ENCODE data around the gene TUNAR.

TUNAR gene

DNA sequence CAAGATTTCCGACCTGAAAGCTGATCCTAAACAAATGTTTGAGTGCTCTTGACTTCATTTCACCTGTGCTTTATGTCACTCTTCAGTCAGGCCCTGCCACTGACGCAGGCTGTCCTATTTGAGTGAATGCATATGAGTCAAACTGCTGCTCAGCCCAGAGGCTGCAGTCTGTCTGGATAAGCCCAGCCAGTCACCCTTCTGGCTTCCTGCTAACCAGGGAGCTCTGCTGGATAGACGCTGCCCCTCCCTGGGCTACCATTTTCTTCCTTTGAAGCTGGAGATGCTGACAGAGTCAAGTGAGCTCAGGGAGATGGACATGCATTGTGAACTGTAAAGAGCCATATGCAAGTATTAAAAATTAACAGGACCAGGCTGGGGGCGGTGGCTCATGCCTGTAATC is 5.1 kb upstream of the TUNAR start (continued):
- TF ChIP-seq BACH2 (CRISPR knock-in tag; IDR thresholded peaks at IDR 0.05; ENCODE audit: borderline replicate concordance), result no peak
- no peak for TF ChIP-seq PPARA (CRISPR knock-in tag; IDR thresholded peaks at IDR 0.05; ENCODE audit: borderline replicate concordance)
- TF ChIP-seq, protein P1, sequence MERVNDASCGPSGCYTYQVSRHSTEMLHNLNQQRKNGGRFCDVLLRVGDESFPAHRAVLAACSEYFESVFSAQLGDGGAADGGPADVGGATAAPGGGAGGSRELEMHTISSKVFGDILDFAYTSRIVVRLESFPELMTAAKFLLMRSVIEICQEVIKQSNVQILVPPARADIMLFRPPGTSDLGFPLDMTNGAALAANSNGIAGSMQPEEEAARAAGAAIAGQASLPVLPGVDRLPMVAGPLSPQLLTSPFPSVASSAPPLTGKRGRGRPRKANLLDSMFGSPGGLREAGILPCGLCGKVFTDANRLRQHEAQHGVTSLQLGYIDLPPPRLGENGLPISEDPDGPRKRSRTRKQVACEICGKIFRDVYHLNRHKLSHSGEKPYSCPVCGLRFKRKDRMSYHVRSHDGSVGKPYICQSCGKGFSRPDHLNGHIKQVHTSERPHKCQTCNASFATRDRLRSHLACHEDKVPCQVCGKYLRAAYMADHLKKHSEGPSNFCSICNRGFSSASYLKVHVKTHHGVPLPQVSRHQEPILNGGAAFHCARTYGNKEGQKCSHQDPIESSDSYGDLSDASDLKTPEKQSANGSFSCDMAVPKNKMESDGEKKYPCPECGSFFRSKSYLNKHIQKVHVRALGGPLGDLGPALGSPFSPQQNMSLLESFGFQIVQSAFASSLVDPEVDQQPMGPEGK (CRISPR knock-in tag; IDR thresholded peaks at IDR 0.05; ENCODE audit: borderline replicate concordance), result no peak
- no peak for TF ChIP-seq ZFP30 (CRISPR knock-in tag; IDR thresholded peaks at IDR 0.05)

DNA sequence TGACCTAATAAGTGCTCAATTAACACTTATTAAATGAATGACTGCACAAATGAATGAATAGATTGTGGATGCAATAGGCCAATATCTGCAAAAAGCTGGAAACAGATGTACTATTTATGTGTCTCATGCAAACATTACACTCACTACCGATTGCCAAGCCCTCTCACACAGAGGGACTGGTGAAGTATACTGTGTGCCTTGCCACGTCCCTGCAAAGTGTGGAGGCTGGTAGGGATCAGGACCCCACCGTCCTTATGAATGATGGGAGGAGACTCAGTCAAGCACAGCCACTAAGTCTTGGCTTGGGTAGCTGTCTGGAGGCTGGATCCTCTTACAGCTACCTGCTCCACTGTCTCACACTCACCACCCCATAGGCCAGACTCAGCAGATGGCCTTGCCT is 3.9 kb upstream of the TUNAR start:
- ATAC-seq, result no peak
- TF ChIP-seq, protein P2, sequence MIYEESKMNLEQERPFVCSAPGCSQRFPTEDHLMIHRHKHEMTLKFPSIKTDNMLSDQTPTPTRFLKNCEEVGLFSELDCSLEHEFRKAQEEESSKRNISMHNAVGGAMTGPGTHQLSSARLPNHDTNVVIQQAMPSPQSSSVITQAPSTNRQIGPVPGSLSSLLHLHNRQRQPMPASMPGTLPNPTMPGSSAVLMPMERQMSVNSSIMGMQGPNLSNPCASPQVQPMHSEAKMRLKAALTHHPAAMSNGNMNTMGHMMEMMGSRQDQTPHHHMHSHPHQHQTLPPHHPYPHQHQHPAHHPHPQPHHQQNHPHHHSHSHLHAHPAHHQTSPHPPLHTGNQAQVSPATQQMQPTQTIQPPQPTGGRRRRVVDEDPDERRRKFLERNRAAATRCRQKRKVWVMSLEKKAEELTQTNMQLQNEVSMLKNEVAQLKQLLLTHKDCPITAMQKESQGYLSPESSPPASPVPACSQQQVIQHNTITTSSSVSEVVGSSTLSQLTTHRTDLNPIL (CRISPR knock-in tag; IDR thresholded peaks at IDR 0.05; ENCODE audit: low read depth), result no peak
- TF ChIP-seq, protein P3, sequence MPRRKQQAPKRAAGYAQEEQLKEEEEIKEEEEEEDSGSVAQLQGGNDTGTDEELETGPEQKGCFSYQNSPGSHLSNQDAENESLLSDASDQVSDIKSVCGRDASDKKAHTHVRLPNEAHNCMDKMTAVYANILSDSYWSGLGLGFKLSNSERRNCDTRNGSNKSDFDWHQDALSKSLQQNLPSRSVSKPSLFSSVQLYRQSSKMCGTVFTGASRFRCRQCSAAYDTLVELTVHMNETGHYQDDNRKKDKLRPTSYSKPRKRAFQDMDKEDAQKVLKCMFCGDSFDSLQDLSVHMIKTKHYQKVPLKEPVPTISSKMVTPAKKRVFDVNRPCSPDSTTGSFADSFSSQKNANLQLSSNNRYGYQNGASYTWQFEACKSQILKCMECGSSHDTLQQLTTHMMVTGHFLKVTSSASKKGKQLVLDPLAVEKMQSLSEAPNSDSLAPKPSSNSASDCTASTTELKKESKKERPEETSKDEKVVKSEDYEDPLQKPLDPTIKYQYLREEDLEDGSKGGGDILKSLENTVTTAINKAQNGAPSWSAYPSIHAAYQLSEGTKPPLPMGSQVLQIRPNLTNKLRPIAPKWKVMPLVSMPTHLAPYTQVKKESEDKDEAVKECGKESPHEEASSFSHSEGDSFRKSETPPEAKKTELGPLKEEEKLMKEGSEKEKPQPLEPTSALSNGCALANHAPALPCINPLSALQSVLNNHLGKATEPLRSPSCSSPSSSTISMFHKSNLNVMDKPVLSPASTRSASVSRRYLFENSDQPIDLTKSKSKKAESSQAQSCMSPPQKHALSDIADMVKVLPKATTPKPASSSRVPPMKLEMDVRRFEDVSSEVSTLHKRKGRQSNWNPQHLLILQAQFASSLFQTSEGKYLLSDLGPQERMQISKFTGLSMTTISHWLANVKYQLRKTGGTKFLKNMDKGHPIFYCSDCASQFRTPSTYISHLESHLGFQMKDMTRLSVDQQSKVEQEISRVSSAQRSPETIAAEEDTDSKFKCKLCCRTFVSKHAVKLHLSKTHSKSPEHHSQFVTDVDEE (CRISPR knock-in tag; IDR thresholded peaks at IDR 0.05), result no peak
- no peak for TF ChIP-seq ZNF70 (CRISPR knock-in tag; IDR thresholded peaks at IDR 0.05)
- TF ChIP-seq TCF4 (CRISPR knock-in tag; IDR thresholded peaks at IDR 0.05; ENCODE audit: borderline replicate concordance), result no peak
- TF ChIP-seq ARNTL (CRISPR knock-in tag; IDR thresholded peaks at IDR 0.05; ENCODE audit: borderline replicate concordance, low read depth), result no peak
- TF ChIP-seq ZFP3 (CRISPR knock-in tag; IDR thresholded peaks at IDR 0.05), result no peak
- no peak for TF ChIP-seq OSR1 (CRISPR knock-in tag; IDR thresholded peaks at IDR 0.05)
- no peak for TF ChIP-seq TOX (CRISPR knock-in tag; IDR thresholded peaks at IDR 0.05; ENCODE audit: borderline replicate concordance)
- TF ChIP-seq ZC3H10 (CRISPR knock-in tag; IDR thresholded peaks at IDR 0.05), result no peak
- no peak for TF ChIP-seq GLIS3 (CRISPR knock-in tag; IDR thresholded peaks at IDR 0.05)
- no peak for TF ChIP-seq ZNF565 (CRISPR knock-in tag; conservative IDR thresholded peaks at IDR 0.05; ENCODE audit: low read depth)
- TF ChIP-seq SNAI2 (CRISPR knock-in tag; IDR thresholded peaks at IDR 0.05), result no peak
- TF ChIP-seq ESRRG (CRISPR knock-in tag; IDR thresholded peaks at IDR 0.05), result no peak
- no peak for TF ChIP-seq PPARA (CRISPR knock-in tag; IDR thresholded peaks at IDR 0.05; ENCODE audit: borderline replicate concordance)
- no peak for TF ChIP-seq RARB (CRISPR knock-in tag; IDR thresholded peaks at IDR 0.05)
- TF ChIP-seq, protein P4, sequence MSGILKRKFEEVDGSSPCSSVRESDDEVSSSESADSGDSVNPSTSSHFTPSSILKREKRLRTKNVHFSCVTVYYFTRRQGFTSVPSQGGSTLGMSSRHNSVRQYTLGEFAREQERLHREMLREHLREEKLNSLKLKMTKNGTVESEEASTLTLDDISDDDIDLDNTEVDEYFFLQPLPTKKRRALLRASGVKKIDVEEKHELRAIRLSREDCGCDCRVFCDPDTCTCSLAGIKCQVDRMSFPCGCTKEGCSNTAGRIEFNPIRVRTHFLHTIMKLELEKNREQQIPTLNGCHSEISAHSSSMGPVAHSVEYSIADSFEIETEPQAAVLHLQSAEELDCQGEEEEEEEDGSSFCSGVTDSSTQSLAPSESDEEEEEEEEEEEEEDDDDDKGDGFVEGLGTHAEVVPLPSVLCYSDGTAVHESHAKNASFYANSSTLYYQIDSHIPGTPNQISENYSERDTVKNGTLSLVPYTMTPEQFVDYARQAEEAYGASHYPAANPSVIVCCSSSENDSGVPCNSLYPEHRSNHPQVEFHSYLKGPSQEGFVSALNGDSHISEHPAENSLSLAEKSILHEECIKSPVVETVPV (CRISPR knock-in tag; IDR thresholded peaks at IDR 0.05), result no peak
- TF ChIP-seq, protein P1 (CRISPR knock-in tag; IDR thresholded peaks at IDR 0.05; ENCODE audit: borderline replicate concordance), result no peak

DNA sequence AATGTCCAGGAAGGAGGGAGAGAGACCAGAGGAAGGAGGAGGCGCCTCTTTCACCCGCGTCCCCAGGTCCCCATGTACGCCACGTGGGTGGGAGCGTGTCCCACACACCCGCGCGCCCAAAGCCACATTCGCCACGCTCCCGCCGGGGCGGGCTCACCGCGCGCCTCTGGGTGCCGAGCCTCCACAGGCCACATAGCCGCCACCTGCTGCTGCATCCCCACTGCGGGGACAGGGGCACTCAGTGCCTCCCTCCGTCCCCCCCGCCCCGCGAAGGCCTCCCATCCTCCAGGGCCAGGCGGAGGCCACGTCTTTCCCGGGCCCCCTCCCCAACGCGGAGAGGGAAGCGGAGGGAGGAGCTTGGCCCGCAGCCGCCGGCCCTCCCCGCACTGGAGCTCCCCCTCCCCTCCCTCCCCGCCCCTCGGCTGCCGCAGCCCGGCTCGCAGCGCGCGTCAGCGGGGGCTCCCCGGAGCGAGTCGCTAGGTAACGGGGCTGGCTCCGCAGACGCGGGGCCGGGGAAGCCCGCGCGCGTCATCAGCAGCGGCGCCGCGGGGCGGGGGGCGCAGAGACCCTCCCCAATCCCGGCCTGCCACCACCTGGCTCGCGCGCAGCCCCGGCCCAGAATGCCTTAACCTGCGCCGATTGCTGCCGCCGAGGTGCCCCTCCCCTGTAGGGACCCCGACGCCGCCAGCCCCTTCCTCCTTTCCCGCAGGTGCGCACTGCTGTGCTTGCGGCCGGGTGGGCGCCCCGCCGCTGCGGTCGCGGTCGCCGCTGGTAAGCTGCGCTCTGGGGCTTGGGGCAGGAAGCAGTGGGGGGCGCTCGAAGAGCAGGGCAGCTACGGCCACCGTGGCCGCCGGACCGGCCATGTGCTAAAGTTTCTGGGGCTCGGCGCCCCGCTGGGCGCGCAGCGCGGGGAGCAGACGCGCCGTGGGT is 536 bp upstream of the TUNAR start:
- TF ChIP-seq, protein P2 (CRISPR knock-in tag; IDR thresholded peaks at IDR 0.05; ENCODE audit: low read depth), result no peak
- TF ChIP-seq SNAI2 (CRISPR knock-in tag; IDR thresholded peaks at IDR 0.05), result no peak
- peak; percentile 31; the same call in 2 of the 3 replicates for ATAC-seq
